SK-N-SH (cell line): ENCODE data around the gene SCN3A.

Experiments used
- CHD2 ChIP-seq: fragments of 150-350 bp; IDR thresholded peaks from 2 replicates; pipeline ENCODE4 v1.6.1; 2018; ENCODE audit warnings: low read length; ENCODE audit not compliant: partially characterized antibody
- MAX ChIP-seq: IDR thresholded peaks from 2 replicates; pipeline ENCODE4 v1.4.0; 2012; ENCODE audit warnings: low read depth
- MXI1 ChIP-seq: IDR thresholded peaks from 2 replicates; pipeline ENCODE4 v1.6.1; 2012; ENCODE audit warnings: mild to moderate bottlenecking, low read depth, low read length, improper control_type of control experiment
- POLR2AphosphoS5 ChIP-seq: IDR thresholded peaks from 2 replicates; pipeline ENCODE4 v1.6.1; 2012; ENCODE audit warnings: low read depth, low read length
- RAD21 ChIP-seq: IDR thresholded peaks from 2 replicates; pipeline ENCODE4 v1.6.1; 2012; ENCODE audit warnings: mild to moderate bottlenecking, low read length
- RFX5 ChIP-seq: IDR thresholded peaks from 2 replicates; pipeline ENCODE4 v1.6.1; 2012; ENCODE audit warnings: mild to moderate bottlenecking, improper control_type of control experiment, low read length
- TAF1 ChIP-seq: IDR thresholded peaks from 2 replicates; pipeline ENCODE4 v1.6.1; 2012; ENCODE audit warnings: low read depth, mild to moderate bottlenecking, low read length, moderate library complexity, borderline replicate concordance
- TF ChIP-seq, protein P1 (sequence below): fragments of 200-600 bp; sonication (generic); IDR thresholded peaks from 2 replicates; pipeline ENCODE4 v1.6.1; 2017; ENCODE audit warnings: antibody characterized with exemption, mild to moderate bottlenecking, moderate library complexity
- TF ChIP-seq, protein P2 (sequence below): IDR thresholded peaks from 2 replicates; pipeline ENCODE4 v1.4.0; 2012; ENCODE audit warnings: low read depth, borderline replicate concordance
- TF ChIP-seq, protein P3 (sequence below): IDR thresholded peaks from 2 replicates; pipeline ENCODE4; 2012
- TF ChIP-seq, protein P4 (sequence below): fragments of 150-350 bp; IDR thresholded peaks from 2 replicates; pipeline ENCODE4 v1.6.1; 2017; ENCODE audit warnings: antibody characterized with exemption, low read length, low read depth, borderline replicate concordance

- TF ChIP-seq, protein P1, sequence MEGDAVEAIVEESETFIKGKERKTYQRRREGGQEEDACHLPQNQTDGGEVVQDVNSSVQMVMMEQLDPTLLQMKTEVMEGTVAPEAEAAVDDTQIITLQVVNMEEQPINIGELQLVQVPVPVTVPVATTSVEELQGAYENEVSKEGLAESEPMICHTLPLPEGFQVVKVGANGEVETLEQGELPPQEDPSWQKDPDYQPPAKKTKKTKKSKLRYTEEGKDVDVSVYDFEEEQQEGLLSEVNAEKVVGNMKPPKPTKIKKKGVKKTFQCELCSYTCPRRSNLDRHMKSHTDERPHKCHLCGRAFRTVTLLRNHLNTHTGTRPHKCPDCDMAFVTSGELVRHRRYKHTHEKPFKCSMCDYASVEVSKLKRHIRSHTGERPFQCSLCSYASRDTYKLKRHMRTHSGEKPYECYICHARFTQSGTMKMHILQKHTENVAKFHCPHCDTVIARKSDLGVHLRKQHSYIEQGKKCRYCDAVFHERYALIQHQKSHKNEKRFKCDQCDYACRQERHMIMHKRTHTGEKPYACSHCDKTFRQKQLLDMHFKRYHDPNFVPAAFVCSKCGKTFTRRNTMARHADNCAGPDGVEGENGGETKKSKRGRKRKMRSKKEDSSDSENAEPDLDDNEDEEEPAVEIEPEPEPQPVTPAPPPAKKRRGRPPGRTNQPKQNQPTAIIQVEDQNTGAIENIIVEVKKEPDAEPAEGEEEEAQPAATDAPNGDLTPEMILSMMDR: no peak
- TF ChIP-seq CHD2 (no peak), RFX5 (no peak), POLR2AphosphoS5 (no peak), MXI1 (no peak), RAD21 (no peak), TAF1 (no peak), MAX (no peak)
- TF ChIP-seq, protein P2, sequence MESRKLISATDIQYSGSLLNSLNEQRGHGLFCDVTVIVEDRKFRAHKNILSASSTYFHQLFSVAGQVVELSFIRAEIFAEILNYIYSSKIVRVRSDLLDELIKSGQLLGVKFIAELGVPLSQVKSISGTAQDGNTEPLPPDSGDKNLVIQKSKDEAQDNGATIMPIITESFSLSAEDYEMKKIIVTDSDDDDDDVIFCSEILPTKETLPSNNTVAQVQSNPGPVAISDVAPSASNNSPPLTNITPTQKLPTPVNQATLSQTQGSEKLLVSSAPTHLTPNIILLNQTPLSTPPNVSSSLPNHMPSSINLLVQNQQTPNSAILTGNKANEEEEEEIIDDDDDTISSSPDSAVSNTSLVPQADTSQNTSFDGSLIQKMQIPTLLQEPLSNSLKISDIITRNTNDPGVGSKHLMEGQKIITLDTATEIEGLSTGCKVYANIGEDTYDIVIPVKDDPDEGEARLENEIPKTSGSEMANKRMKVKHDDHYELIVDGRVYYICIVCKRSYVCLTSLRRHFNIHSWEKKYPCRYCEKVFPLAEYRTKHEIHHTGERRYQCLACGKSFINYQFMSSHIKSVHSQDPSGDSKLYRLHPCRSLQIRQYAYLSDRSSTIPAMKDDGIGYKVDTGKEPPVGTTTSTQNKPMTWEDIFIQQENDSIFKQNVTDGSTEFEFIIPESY: no peak
- TF ChIP-seq, protein P3, sequence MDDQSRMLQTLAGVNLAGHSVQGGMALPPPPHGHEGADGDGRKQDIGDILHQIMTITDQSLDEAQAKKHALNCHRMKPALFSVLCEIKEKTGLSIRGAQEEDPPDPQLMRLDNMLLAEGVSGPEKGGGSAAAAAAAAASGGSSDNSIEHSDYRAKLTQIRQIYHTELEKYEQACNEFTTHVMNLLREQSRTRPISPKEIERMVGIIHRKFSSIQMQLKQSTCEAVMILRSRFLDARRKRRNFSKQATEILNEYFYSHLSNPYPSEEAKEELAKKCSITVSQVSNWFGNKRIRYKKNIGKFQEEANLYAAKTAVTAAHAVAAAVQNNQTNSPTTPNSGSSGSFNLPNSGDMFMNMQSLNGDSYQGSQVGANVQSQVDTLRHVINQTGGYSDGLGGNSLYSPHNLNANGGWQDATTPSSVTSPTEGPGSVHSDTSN: no peak
- TF ChIP-seq, protein P4, sequence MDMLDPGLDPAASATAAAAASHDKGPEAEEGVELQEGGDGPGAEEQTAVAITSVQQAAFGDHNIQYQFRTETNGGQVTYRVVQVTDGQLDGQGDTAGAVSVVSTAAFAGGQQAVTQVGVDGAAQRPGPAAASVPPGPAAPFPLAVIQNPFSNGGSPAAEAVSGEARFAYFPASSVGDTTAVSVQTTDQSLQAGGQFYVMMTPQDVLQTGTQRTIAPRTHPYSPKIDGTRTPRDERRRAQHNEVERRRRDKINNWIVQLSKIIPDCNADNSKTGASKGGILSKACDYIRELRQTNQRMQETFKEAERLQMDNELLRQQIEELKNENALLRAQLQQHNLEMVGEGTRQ: no peak
These were observed 40.1 kb downstream of the SCN3A start for GRCh38 chr2:165163761-165164160.
